ENCODE measurements around the gene HTT. TPM values are rescaled to one million over a fixed set of nuclear protein-coding genes. Genes with fewer than 3 reads are reported as not detected.
A peak's percentile ranks its signal among the peaks of the same experiment; 100 is the strongest.

HTT gene
- total and polyA plus RNA-seq, 4 experiments from 2014 or later = 0.57 to 67.7 (median 33.5) TPM

DNA sequence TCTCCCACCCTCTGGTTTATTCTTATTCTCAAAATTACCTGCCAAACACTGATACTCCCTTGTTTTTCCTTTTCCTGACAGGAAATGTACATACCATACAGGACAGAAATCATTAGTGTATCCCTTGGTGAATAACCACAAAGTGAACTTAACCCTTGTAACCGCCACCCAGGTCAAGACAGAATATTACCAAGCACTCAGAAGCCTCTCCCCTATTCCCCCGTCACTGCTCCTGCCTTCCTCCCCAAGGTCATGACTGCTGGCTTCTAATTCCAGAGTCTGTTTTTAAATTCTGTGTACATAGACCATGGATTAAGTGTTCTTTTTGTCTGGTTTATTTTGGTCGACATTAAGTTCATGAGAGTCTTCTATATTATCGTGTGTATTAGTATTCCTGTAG lies 37.7 kb downstream of the HTT start:
- peaks cover 0 to 11% (median 4%) of the 10 kb centered on the region in 4 donors for H3K4me1 Mint-ChIP-seq
- no peak overlapping the region for H3K27ac Mint-ChIP-seq
- CTCF ChIA-PET (ENCODE audit: partially characterized antibody) = interaction anchor here (1.1 to 1.7 kb wide), 2 partner anchors 24 to 768 kb away, joined by 3 to 6 read pairs; no protein-coding TSS in a partner anchor

DNA sequence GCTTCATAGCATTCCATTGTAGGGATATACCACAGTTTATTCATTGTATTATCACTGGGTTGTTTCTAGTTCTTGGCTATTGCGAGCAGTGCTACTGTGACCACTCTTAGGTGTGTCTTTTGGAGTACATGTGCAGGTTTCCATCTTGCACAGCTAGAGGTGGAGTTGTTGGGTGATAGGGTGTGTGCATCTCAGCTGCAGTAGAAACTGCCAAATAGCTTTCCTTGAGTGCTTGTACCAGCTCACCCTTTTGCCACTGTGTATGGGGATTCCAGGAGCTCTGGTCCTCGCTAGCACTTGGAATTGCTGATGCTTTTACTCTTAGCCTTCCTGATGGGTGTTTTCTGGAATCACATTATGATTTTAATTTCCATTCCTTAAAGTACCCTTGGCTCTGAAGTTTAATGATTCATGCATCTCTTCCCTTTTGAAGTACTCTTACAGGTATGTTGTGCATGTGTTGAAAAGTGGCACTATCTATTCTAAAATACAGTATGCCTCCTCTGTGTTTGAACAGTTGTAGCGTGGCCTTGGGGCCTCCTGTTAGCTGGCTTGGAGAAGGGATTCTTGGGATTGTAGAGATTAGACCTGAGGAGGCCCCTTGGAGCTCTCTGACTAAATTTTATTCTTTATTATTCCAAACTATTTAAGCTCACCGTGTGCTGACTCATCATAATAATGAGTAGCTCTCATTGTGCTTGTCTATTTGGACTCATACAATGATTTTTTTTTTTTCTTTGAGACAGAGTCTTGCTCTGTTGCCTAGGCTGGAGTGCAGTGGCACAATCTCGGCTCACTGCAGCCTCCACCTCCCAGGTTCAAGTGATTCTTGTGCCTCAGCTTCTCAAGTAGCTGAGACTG lies 38.4 kb downstream of the HTT start:
- H3K9me3 ChIP-seq (ENCODE audit: control insufficient read depth in 1 of 2, low read length in 2 of 2) = no peaks in the 10 kb centered on the region
- Mint-ChIP-seq H3K27ac (peak overlapping the region in 1 of 7 donors; percentile 74), H3K36me3 (peaks cover 57 to 86% of the 10 kb centered on the region in 2 donors), H3K4me3 (no peak overlapping the region), H3K27me3 (no peaks in the 10 kb centered on the region), H3K4me1 (peaks cover 0 to 7% (median 4%) of the 10 kb centered on the region in 4 donors), H3K9me3 (no peaks in the 10 kb centered on the region)
- no peak overlapping the region for H3K4me3 ChIP-seq (ENCODE audit: low read length in 2 of 2)
- H3K36me3 ChIP-seq (ENCODE audit: insufficient read depth, low read length) = peaks cover 41% of the 10 kb centered on the region
- H3K27me3 ChIP-seq (ENCODE audit: insufficient read depth, low read length) = no peaks in the 10 kb centered on the region
- intact Hi-C loops (cut with micrococcal nuclease) = no loop called here
- no peaks in the 10 kb centered on the region for H3K4me1 ChIP-seq (ENCODE audit: insufficient read depth, low read length)
- CTCF ChIA-PET (ENCODE audit: partially characterized antibody) = interaction anchor here (0.6 to 1.7 kb wide), 2 partner anchors 10 to 768 kb away, joined by 3 to 6 read pairs; no protein-coding TSS in a partner anchor
- POLR2A ChIA-PET (ENCODE audit: partially characterized antibody) = interaction anchor here (0.6 kb wide), 1 partner anchor 14 kb away, joined by 3 read pairs; no protein-coding TSS in a partner anchor
- DNase-seq = no peak
- H3K27ac ChIP-seq (ENCODE audit: low read depth, low read length) = no peak overlapping the region

More for the DNA sequence above, 37.7 kb downstream of the HTT start:
- no peak overlapping the region for H3K4me3 ChIP-seq (ENCODE audit: low read length in 2 of 2)
- H3K27ac ChIP-seq (ENCODE audit: low read depth, low read length) = no peak overlapping the region
- no peaks in the 10 kb centered on the region for H3K4me1 ChIP-seq (ENCODE audit: insufficient read depth, low read length)
- no peak for DNase-seq
- Mint-ChIP-seq H3K36me3 (peaks cover 60 to 90% of the 10 kb centered on the region in 2 donors), H3K4me3 (no peak overlapping the region), H3K27me3 (no peaks in the 10 kb centered on the region), H3K9me3 (no peaks in the 10 kb centered on the region)
- POLR2A ChIA-PET (ENCODE audit: partially characterized antibody) = no interaction called here
- peaks cover 47% of the 10 kb centered on the region for H3K36me3 ChIP-seq (ENCODE audit: insufficient read depth, low read length)
- no peaks in the 10 kb centered on the region for H3K27me3 ChIP-seq (ENCODE audit: insufficient read depth, low read length)
- H3K9me3 ChIP-seq (ENCODE audit: control insufficient read depth in 1 of 2, low read length in 2 of 2) = no peaks in the 10 kb centered on the region
- intact Hi-C loops (cut with micrococcal nuclease) = no loop called here

DNA sequence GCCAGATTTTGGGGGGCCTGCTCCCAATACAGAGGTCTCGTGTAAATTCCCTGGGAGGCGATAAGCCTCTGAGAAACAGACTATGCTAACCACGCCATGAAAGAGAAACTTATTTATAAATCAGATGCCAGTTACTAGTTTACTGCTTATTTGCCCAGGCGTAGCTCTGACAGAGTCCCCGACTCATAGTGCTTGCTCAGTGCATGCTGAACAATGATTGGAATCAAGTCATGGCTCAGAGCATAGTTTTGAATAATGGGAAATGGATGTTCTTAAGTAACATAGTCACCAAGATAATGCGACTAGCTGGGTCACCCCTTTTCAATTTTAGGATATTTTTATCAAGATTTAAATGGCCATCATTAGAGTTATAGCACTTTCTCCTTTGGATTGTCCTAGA lies 39.9 kb downstream of the HTT start:
- no peaks in the 10 kb centered on the region for H3K9me3 Mint-ChIP-seq
- no peak overlapping the region for H3K27ac ChIP-seq (ENCODE audit: low read depth, low read length)
- peaks cover 0 to 7% (median 4%) of the 10 kb centered on the region in 4 donors for H3K4me1 Mint-ChIP-seq
- H3K9me3 ChIP-seq (ENCODE audit: control insufficient read depth in 1 of 2, low read length in 2 of 2) = no peaks in the 10 kb centered on the region
- POLR2A ChIA-PET (ENCODE audit: partially characterized antibody) = no interaction called here
- H3K4me3 ChIP-seq (ENCODE audit: low read length in 2 of 2) = no peak overlapping the region
- no peak overlapping the region for H3K4me3 Mint-ChIP-seq
- peaks cover 62 to 87% of the 10 kb centered on the region in 2 donors for H3K36me3 Mint-ChIP-seq
- no peak for DNase-seq
- no peak overlapping the region for H3K27ac Mint-ChIP-seq
- H3K36me3 ChIP-seq (ENCODE audit: insufficient read depth, low read length) = peaks cover 34% of the 10 kb centered on the region
- intact Hi-C loops (cut with micrococcal nuclease) = no loop called here
- H3K27me3 Mint-ChIP-seq = no peaks in the 10 kb centered on the region
- CTCF ChIA-PET (ENCODE audit: partially characterized antibody) = interaction anchor here (1.4 kb wide), 1 partner anchor 22 kb away, joined by 3 read pairs; no protein-coding TSS in a partner anchor
- no peaks in the 10 kb centered on the region for H3K4me1 ChIP-seq (ENCODE audit: insufficient read depth, low read length)
- no peaks in the 10 kb centered on the region for H3K27me3 ChIP-seq (ENCODE audit: insufficient read depth, low read length)

DNA sequence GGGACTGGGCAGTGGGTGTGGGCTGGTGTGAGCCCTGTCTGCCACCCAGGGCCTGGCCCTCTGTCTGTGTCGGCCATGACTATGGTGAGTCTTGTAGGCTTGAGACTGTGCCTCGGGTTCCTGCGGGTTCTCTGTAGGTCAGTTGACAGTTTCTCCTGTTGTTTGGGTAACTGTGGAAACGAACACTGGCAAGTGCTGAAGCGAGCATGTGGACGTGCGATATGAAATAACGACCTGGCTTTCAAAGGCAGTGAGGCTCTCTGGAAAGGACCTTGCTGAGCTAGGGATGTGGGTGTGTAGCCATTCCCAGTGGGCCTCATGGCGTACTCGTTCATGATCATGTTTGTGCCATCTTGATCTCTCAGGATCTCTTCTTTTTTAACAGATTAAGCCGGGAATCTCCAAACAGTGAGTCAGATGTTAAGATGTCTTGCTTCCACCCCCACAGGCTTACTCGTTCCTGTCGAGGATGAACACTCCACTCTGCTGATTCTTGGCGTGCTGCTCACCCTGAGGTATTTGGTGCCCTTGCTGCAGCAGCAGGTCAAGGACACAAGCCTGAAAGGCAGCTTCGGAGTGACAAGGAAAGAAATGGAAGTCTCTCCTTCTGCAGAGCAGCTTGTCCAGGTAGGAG lies 41.3 kb downstream of the HTT start:
- no peak overlapping the region for H3K4me3 ChIP-seq (ENCODE audit: low read length in 2 of 2)
- POLR2A ChIA-PET (ENCODE audit: partially characterized antibody) = no interaction called here
- H3K27me3 ChIP-seq (ENCODE audit: insufficient read depth, low read length) = no peaks in the 10 kb centered on the region
- no peaks in the 10 kb centered on the region for H3K27me3 Mint-ChIP-seq
- H3K27ac ChIP-seq (ENCODE audit: low read depth, low read length) = no peak overlapping the region
- H3K36me3 Mint-ChIP-seq = peaks cover 56 to 84% of the 10 kb centered on the region in 2 donors
- H3K4me1 ChIP-seq (ENCODE audit: insufficient read depth, low read length) = no peaks in the 10 kb centered on the region
- peaks cover 34% of the 10 kb centered on the region for H3K36me3 ChIP-seq (ENCODE audit: insufficient read depth, low read length)
- no peak overlapping the region for H3K4me3 Mint-ChIP-seq
- no peak for DNase-seq
- H3K9me3 Mint-ChIP-seq = no peaks in the 10 kb centered on the region
- no peaks in the 10 kb centered on the region for H3K9me3 ChIP-seq (ENCODE audit: control insufficient read depth in 1 of 2, low read length in 2 of 2)
- H3K4me1 Mint-ChIP-seq = peaks cover 0 to 7% (median under 1%) of the 10 kb centered on the region in 4 donors
- no peak overlapping the region for H3K27ac Mint-ChIP-seq
- intact Hi-C loops (cut with micrococcal nuclease) = no loop called here
- CTCF ChIA-PET (ENCODE audit: partially characterized antibody) = interaction anchor here (1.4 to 2.4 kb wide), 2 partner anchors 8 to 20 kb away, joined by 3 to 9 read pairs; no protein-coding TSS in a partner anchor

DNA sequence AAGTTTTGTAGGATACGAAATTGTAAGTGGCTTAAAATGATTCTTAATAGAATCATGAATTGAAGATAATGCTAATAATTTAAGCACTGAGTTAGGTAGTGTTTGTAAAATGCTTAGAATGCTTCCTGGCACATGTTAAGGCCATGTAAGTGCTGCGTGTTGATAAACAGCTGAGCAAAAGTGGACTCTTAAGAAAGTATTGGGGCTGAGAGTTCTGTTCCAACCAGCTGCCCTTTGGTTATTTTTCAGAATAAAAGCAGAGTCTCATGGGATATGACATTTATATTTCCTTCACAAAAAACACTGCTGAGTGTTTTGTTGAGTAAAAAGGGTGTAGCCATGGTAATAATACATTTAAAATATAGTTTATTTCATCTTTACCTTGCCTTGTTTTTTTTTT lies 42.5 kb downstream of the HTT start:
- intact Hi-C loops (cut with micrococcal nuclease) = no loop called here
- Mint-ChIP-seq H3K4me1 (peaks cover 1 to 8% (median 2%) of the 10 kb centered on the region in 4 donors), H3K36me3 (peaks cover 57 to 81% of the 10 kb centered on the region in 2 donors), H3K27ac (no peak overlapping the region), H3K27me3 (no peaks in the 10 kb centered on the region), H3K4me3 (no peak overlapping the region), H3K9me3 (no peaks in the 10 kb centered on the region)
- DNase-seq = no peak
- no peaks in the 10 kb centered on the region for H3K9me3 ChIP-seq (ENCODE audit: control insufficient read depth in 1 of 2, low read length in 2 of 2)
- no peaks in the 10 kb centered on the region for H3K27me3 ChIP-seq (ENCODE audit: insufficient read depth, low read length)
- ChIA-PET POLR2A (ENCODE audit: partially characterized antibody) (no interaction called here), CTCF (ENCODE audit: partially characterized antibody) (interaction anchor here (2.4 kb wide), 1 partner anchor 10 kb away, joined by 9 read pairs; no protein-coding TSS in a partner anchor)
- no peak overlapping the region for H3K27ac ChIP-seq (ENCODE audit: low read depth, low read length)
- H3K36me3 ChIP-seq (ENCODE audit: insufficient read depth, low read length) = peaks cover 37% of the 10 kb centered on the region
- H3K4me1 ChIP-seq (ENCODE audit: insufficient read depth, low read length) = peaks cover 2% of the 10 kb centered on the region
- no peak overlapping the region for H3K4me3 ChIP-seq (ENCODE audit: low read length in 2 of 2)

DNA sequence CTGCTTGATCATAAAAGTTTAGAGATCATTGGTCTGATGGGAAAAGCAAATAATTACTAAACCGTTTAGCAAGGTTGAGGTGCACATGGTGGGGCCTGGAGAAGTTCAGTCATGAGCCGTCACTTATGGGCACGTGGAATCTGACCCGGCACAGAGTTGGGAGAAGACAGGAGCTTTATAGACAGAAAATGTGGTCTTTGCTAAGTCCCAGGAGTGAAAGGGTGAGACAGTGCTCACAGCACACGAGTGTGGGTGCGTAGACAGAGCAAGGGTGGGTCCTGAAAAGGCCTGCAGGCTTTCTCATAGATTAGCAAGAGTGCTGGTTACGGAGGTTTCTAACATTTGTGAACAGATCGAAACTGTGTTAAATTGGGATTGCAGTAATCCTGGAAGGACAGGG lies 43.8 kb downstream of the HTT start:
- peak overlapping the region in 2 of 7 donors; percentile 41 to 48 for H3K27ac Mint-ChIP-seq
- no peaks in the 10 kb centered on the region for H3K9me3 Mint-ChIP-seq
- CTCF ChIA-PET (ENCODE audit: partially characterized antibody) = no interaction called here
- H3K4me3 ChIP-seq (ENCODE audit: low read length in 2 of 2) = no peak overlapping the region
- H3K9me3 ChIP-seq (ENCODE audit: control insufficient read depth in 1 of 2, low read length in 2 of 2) = no peaks in the 10 kb centered on the region
- H3K27ac ChIP-seq (ENCODE audit: low read depth, low read length) = no peak overlapping the region
- no peaks in the 10 kb centered on the region for H3K27me3 ChIP-seq (ENCODE audit: insufficient read depth, low read length)
- no peak overlapping the region for H3K4me3 Mint-ChIP-seq
- peaks cover 6 to 12% (median 10%) of the 10 kb centered on the region in 4 donors for H3K4me1 Mint-ChIP-seq
- H3K4me1 ChIP-seq (ENCODE audit: insufficient read depth, low read length) = peaks cover 5% of the 10 kb centered on the region
- intact Hi-C loops (cut with micrococcal nuclease) = no loop called here
- POLR2A ChIA-PET (ENCODE audit: partially characterized antibody) = no interaction called here
- H3K27me3 Mint-ChIP-seq = no peaks in the 10 kb centered on the region
- H3K36me3 ChIP-seq (ENCODE audit: insufficient read depth, low read length) = peaks cover 29% of the 10 kb centered on the region
- no peak for DNase-seq
- peaks cover 57 to 79% of the 10 kb centered on the region in 2 donors for H3K36me3 Mint-ChIP-seq

DNA sequence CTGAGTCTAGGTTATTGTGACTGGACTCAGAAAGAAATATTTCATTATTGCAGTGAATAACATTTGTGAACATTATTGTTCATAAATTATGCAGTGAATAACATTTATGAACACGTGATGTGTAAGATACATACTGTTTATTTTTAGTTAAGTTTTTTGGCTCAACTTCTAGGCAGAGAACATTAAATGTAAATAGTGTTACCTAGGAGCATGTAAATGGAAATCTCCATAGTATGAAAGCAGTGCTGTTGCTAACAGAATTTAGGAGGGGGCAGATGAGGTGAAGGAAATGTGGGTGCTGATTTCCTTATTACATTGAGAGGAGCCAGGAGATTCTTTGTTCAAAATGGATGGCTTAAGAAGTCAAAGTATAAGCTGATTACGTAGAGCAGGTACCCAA lies 45.0 kb downstream of the HTT start:
- Histone ChIP-seq H3K9me3 (ENCODE audit: control insufficient read depth in 1 of 2, low read length in 2 of 2) (no peaks in the 10 kb centered on the region), H3K4me1 (ENCODE audit: insufficient read depth, low read length) (peaks cover 5% of the 10 kb centered on the region), H3K4me3 (ENCODE audit: low read length in 2 of 2) (no peak overlapping the region), H3K27ac (ENCODE audit: low read depth, low read length) (no peak overlapping the region), H3K27me3 (ENCODE audit: insufficient read depth, low read length) (no peaks in the 10 kb centered on the region), H3K36me3 (ENCODE audit: insufficient read depth, low read length) (peaks cover 29% of the 10 kb centered on the region)
- peaks cover 56 to 79% of the 10 kb centered on the region in 2 donors for H3K36me3 Mint-ChIP-seq
- POLR2A ChIA-PET (ENCODE audit: partially characterized antibody) = no interaction called here
- H3K27me3 Mint-ChIP-seq = no peaks in the 10 kb centered on the region
- no peak for DNase-seq
- H3K9me3 Mint-ChIP-seq = no peaks in the 10 kb centered on the region
- H3K27ac Mint-ChIP-seq = peak overlapping the region in 3 of 7 donors; percentile 5 to 75 (median 13)
- peaks cover 6 to 15% (median 10%) of the 10 kb centered on the region in 4 donors for H3K4me1 Mint-ChIP-seq
- CTCF ChIA-PET (ENCODE audit: partially characterized antibody) = interaction anchor here (1.3 kb wide), 1 partner anchor 12 kb away, joined by 5 read pairs; no protein-coding TSS in a partner anchor
- no peak overlapping the region for H3K4me3 Mint-ChIP-seq
- intact Hi-C loops (cut with micrococcal nuclease) = no loop called here

All from CD4-positive, alpha-beta memory T cell (primary cell).